Thyroid gland (tissue), 4 donors: ENCODE data around the gene SRPK1.

ENCODE experiments used
- POLR2A ChIP-seq, 2 donors: fragments of 450-650 bp; IDR thresholded peaks; one replicate each; pipeline ENCODE4 v1.6.1; 2017; ENCODE audit warnings: antibody characterized with exemption in 2 of 2, mild to moderate bottlenecking in 2 of 2, moderate library complexity in 1 of 2
- TF ChIP-seq, protein P1 (sequence below), 6 experiments: fragments of 200-600 bp in 3 of 6; fragments of 450-650 bp in 3 of 6; sonication (generic) in 3 of 6; IDR thresholded peaks; one replicate each; pipeline ENCODE4 v1.5.1; 2016 to 2019; ENCODE audit warnings: antibody characterized with exemption in 6 of 6, mild to moderate bottlenecking in 2 of 6, inconsistent platforms in 1 of 6, moderate library complexity in 1 of 6

DNA sequence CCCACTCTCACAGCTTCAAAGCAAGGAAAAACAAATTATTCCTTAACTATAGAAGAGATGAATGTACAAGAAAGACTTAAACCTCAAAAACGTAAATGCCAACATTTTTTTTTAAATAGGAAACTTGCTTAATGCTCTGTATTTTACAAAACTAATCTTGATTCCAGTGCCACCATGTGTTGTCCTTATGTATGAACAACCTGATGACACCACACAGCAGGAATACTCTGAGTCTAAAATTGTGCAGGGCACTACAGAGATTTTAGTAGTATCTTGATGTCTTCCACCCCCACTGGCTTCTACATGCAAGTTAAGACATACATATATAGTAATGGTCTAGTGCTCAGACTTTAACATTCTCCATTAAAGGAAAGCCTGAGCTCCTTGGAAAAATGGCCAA is 46.2 kb downstream of the SRPK1 start:
- TF ChIP-seq, protein P1, sequence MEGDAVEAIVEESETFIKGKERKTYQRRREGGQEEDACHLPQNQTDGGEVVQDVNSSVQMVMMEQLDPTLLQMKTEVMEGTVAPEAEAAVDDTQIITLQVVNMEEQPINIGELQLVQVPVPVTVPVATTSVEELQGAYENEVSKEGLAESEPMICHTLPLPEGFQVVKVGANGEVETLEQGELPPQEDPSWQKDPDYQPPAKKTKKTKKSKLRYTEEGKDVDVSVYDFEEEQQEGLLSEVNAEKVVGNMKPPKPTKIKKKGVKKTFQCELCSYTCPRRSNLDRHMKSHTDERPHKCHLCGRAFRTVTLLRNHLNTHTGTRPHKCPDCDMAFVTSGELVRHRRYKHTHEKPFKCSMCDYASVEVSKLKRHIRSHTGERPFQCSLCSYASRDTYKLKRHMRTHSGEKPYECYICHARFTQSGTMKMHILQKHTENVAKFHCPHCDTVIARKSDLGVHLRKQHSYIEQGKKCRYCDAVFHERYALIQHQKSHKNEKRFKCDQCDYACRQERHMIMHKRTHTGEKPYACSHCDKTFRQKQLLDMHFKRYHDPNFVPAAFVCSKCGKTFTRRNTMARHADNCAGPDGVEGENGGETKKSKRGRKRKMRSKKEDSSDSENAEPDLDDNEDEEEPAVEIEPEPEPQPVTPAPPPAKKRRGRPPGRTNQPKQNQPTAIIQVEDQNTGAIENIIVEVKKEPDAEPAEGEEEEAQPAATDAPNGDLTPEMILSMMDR (IDR thresholded peaks at IDR 0.05): no peak
- no peak for TF ChIP-seq POLR2A (IDR thresholded peaks at IDR 0.05)
